Spleen (tissue), 11 donors: ENCODE results near the gene CDH18. TPM values are rescaled to one million over a fixed set of nuclear protein-coding genes. Genes with fewer than 3 reads are reported as not detected.

Experiments used
- DNase-seq: peaks from one replicate; pipeline ENCODE4 v3.0.0-alpha.2; 2020
- H3K27ac ChIP-seq, 8 donors: fragments of 200-600 bp; sonication (generic) in 7 of 8; 1 replicate in 4 of 8; 2 replicates in 4 of 8; pipeline versions ENCODE4 v1.5.0 to v1.8.0; 2016 to 2021; ENCODE audit warnings: inconsistent platforms in 4 of 8, mild to moderate bottlenecking in 4 of 8, moderate library complexity in 1 of 8
- H3K27me3 ChIP-seq, 7 donors: fragments of 200-600 bp; sonication (generic) in 6 of 7; replicated peaks in 1 of 7; 1 replicate in 4 of 7; 2 replicates in 3 of 7; pipeline versions ENCODE4 v1.5.0 to v1.8.0; 2016 to 2021; ENCODE audit warnings: inconsistent platforms in 3 of 7, mild to moderate bottlenecking in 1 of 7
- H3K36me3 ChIP-seq, 6 donors: fragments of 200-600 bp; sonication (generic) in 5 of 6; 1 replicate in 4 of 6; 2 replicates in 2 of 6; pipeline versions ENCODE4 v1.5.0 to v1.8.0; 2016 to 2021; ENCODE audit warnings: inconsistent platforms in 2 of 6
- H3K4me1 ChIP-seq, 6 donors: fragments of 200-600 bp; sonication (generic) in 5 of 6; 1 replicate in 3 of 6; 2 replicates in 3 of 6; pipeline versions ENCODE4 v1.5.0 to v1.8.0; 2016 to 2021; ENCODE audit warnings: inconsistent platforms in 3 of 6
- H3K4me3 ChIP-seq, 8 donors: fragments of 200-600 bp; sonication (generic) in 7 of 8; 1 replicate in 4 of 8; 2 replicates in 4 of 8; pipeline versions ENCODE4 v1.5.0 to v1.8.0; 2016 to 2021; ENCODE audit warnings: inconsistent platforms in 4 of 8, mild to moderate bottlenecking in 4 of 8, moderate library complexity in 2 of 8
- H3K9me3 ChIP-seq, 8 donors: fragments of 200-600 bp; sonication (generic) in 7 of 8; 1 replicate in 4 of 8; 2 replicates in 4 of 8; pipeline versions ENCODE4 v1.5.0 to v1.8.0; 2016 to 2021; ENCODE audit warnings: inconsistent platforms in 4 of 8
- CTCF ChIP-seq, 11 experiments: fragments of 200-600 bp in 7 of 11; fragments of 450-650 bp in 4 of 11; sonication (generic) in 4 of 11; IDR thresholded peaks in 8 of 11; conservative IDR thresholded peaks in 3 of 11; 1 replicate in 7 of 11; 2 replicates in 4 of 11; pipeline versions ENCODE4 v1.4.0 to v1.8.0; 2016 to 2021; ENCODE audit warnings: antibody characterized with exemption in 11 of 11, inconsistent platforms in 4 of 11, mild to moderate bottlenecking in 1 of 11
- POLR2A ChIP-seq, 3 donors: fragments of 450-650 bp; IDR thresholded peaks; one replicate each; pipeline ENCODE4 v1.5.1; 2017; ENCODE audit warnings: antibody characterized with exemption in 3 of 3, mild to moderate bottlenecking in 1 of 3
- POLR2AphosphoS5 ChIP-seq, 3 donors: sonication (generic); formaldehyde crosslinking; IDR thresholded peaks; one replicate each; pipeline ENCODE4 v1.5.1; 2017; ENCODE audit warnings: antibody characterized with exemption in 3 of 3
- WGBS, 5 donors: extraction: QIAGEN DNeasy Blood & Tissue Kit in 3 of 5; methylation state at CpG; one replicate each; pipeline versions ENCODE4 v1.1.5 to v1.1.7; 2013 to 2018; 5-methylcytosine and 5-hydroxymethylcytosine counted together
- intact Hi-C: fragments of 100-400 bp; cut with DNase I; formaldehyde crosslinking; loops from one replicate; pipeline ENCODE4 v1.15.0; 2023; ENCODE audit warnings: low total_unique reads
- polyA plus RNA-seq, 3 donors: library from polyadenylated mRNA; stranded (reverse); fragments of 200-250 nt; gene quantifications; one replicate each; pipeline ENCODE4 v1.2.1, GENCODE V29; 2013
- total RNA-seq, 7 donors: library from RNA; depleted of rRNA in 3 of 7; stranded (reverse); fragments of >200 nt in 3 of 7; fragmentation: NEBNext Ultra II Directional in 4 of 7; extraction: Animal tissue kit (Norgen Biotek cat#: 25700) in 4 of 7; gene quantifications; one replicate each; pipeline versions ENCODE4 v1.1.0 to v1.2.1, GENCODE V29; 2016 to 2021
- donor health status: healthy with polysubstance abuse.
- donor health status: DM: no; HTN: no; CAD: no; lungs with moderate emphysema.
- donor health status: DM: no; HTN: no; CAD: no.
- donor health status: Bipolar disorder and iron deficiency.
- donor health status: healthy.
- donor health status: DM: no; HTN: no; CAD: no.
- donor health status: DM: yes; HTN: yes; CAD: no.

CDH18 gene
- total and polyA plus RNA-seq, 10 donors = 0.26 TPM; not detected in 9

GRCh38 chr5:20020247-20020646 is 32.2 kb upstream of the CDH18 start:
- WGBS, 5 donors = 74 to 85% (median 82%) methylated on average over 2 of the region's 2 CpGs
- no peak for DNase-seq
- Histone ChIP-seq H3K36me3 (no peaks in the 10 kb centered on the region), H3K27me3 (no peaks in the 10 kb centered on the region), H3K4me3 (no peak overlapping the region), H3K27ac (no peak overlapping the region), H3K4me1 (no peaks in the 10 kb centered on the region), H3K9me3 (peaks cover 0 to 52% (median 26%) of the 10 kb centered on the region in 8 donors)
- intact Hi-C loops = no loop called here
- TF ChIP-seq POLR2A (IDR thresholded peaks at IDR 0.05) = no peak
- TF ChIP-seq CTCF (IDR thresholded peaks at IDR 0.05 in 8 of 11, conservative IDR thresholded peaks at IDR 0.05 in 3 of 11) = no peak
- no peak for TF ChIP-seq POLR2AphosphoS5 (IDR thresholded peaks at IDR 0.05)

- no peak for DNase-seq
- Histone ChIP-seq H3K4me3 (no peak overlapping the region), H3K4me1 (no peaks in the 10 kb centered on the region), H3K9me3 (peaks cover 0 to 56% (median 28%) of the 10 kb centered on the region in 8 donors), H3K36me3 (no peaks in the 10 kb centered on the region), H3K27me3 (no peaks in the 10 kb centered on the region), H3K27ac (no peak overlapping the region)
- intact Hi-C loops = no loop called here
- 69 to 91% (median 81%) methylated on average over 1 of the region's 1 CpG for WGBS, 5 donors
- TF ChIP-seq POLR2AphosphoS5 (IDR thresholded peaks at IDR 0.05) (no peak), CTCF (IDR thresholded peaks at IDR 0.05 in 8 of 11, conservative IDR thresholded peaks at IDR 0.05 in 3 of 11) (no peak), POLR2A (IDR thresholded peaks at IDR 0.05) (no peak)
These were observed 29.0 kb upstream of the CDH18 start for GRCh38 chr5:20017021-20017420.

- peaks cover 0 to 33% (median 0%) of the 10 kb centered on the region in 8 donors for H3K9me3 ChIP-seq
- H3K4me1 ChIP-seq = no peaks in the 10 kb centered on the region
- DNase-seq = no peak
- intact Hi-C loops = no loop called here
- no peak overlapping the region for H3K4me3 ChIP-seq
- TF ChIP-seq POLR2A (IDR thresholded peaks at IDR 0.05) = no peak
- no peak for TF ChIP-seq POLR2AphosphoS5 (IDR thresholded peaks at IDR 0.05)
- TF ChIP-seq CTCF (IDR thresholded peaks at IDR 0.05 in 8 of 11, conservative IDR thresholded peaks at IDR 0.05 in 3 of 11) = no peak
- no peaks in the 10 kb centered on the region for H3K36me3 ChIP-seq
- no peaks in the 10 kb centered on the region for H3K27me3 ChIP-seq
- H3K27ac ChIP-seq = no peak overlapping the region
These were observed 12.4 kb upstream of the CDH18 start for GRCh38 chr5:20000416-20000815.

- H3K9me3 ChIP-seq = no peaks in the 10 kb centered on the region
- H3K4me3 ChIP-seq = peak overlapping the region in 1 of 8 donors; percentile 10
- 26 to 35% (median 32%) methylated on average over 12 of the region's 12 CpGs for WGBS, 5 donors
- no peaks in the 10 kb centered on the region for H3K4me1 ChIP-seq
- H3K27ac ChIP-seq = no peak overlapping the region
- intact Hi-C loops = no loop called here
- no peak for DNase-seq
- TF ChIP-seq POLR2AphosphoS5 (IDR thresholded peaks at IDR 0.05) = no peak
- TF ChIP-seq POLR2A (IDR thresholded peaks at IDR 0.05) = no peak
- no peak for TF ChIP-seq CTCF (IDR thresholded peaks at IDR 0.05 in 8 of 11, conservative IDR thresholded peaks at IDR 0.05 in 3 of 11)
- H3K36me3 ChIP-seq = no peaks in the 10 kb centered on the region
- no peaks in the 10 kb centered on the region for H3K27me3 ChIP-seq
These were observed 457 bp upstream of the CDH18 start for GRCh38 chr5:19988457-19988856.
